NCI-H2227 treated with DMSO at 0.1 percent for 48 hours (cell line): ENCODE data around the gene SND1.

ENCODE experiments used
- DNase-seq: peaks from one replicate; lab custom pipeline; 2025; lab: John Stamatoyannopoulos, UW

Gene SND1

DNA sequence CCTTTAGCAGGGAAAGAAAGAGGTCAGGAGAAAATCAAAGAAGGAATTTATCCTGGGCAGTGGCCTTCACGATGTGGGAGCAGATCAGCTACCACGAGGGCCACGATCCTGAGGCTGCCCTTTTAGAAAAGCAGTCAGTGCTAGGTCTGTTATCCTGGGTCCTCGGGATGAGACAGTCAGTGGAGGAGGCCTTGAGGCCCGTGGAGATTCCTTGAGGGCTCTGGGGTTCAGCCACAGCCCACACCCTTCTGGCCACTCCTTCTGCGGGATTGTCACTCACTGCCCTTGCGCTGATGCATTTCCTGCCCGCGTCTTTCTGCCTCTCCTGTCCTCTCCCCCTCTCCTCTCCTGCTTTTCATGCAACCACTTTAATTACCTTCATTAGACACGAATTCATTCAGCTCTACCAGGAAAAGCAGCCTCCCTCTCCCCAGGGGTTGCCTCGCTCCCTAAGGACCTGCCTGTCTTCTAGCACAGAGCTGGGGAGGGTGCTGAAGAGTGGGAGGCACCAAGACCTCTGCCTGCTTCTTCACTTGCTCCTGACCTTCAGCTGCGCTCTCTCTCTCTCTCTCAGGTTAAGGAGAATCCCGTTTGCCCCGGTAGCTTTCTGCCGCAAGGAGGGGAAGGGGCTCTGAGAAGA lies 421.8 kb downstream of the SND1 start:
- DNase-seq, result no peak

DNA sequence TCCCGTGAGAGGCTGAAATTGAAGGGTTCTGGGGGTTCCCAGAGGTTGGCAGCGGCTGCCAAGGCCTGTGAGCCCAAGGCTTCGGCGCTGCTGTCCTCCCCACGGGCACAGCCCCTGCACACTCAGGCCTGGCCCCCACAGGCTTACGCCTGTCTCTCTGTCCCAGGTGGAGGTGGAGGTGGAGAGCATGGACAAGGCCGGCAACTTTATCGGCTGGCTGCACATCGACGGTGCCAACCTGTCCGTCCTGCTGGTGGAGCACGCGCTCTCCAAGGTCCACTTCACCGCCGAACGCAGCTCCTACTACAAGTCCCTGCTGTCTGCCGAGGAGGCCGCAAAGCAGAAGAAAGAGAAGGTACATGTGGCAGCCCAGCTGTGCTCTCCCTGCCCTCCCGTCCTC lies 422.3 kb downstream of the SND1 start:
- no peak for DNase-seq

DNA sequence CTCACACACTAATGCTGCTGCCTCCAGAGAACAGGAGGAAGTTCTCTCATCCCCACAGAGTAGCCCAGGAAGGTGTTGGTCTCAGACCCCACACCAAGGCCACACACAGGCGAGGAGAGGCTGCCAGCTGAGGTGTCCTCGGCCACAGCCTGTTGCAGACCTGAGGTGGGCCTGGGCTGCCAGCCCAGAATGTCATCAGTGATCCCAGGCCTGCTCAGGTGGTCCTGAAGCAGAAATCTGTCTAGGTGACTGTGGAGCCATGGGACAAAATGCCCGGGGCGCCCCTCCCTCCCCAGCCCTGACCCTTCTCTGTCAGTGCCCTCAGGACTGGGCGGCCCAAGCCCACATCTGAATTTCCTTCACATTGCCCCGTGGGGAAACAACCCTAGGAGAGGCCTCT lies 422.7 kb downstream of the SND1 start:
- DNase-seq, result no peak

DNA sequence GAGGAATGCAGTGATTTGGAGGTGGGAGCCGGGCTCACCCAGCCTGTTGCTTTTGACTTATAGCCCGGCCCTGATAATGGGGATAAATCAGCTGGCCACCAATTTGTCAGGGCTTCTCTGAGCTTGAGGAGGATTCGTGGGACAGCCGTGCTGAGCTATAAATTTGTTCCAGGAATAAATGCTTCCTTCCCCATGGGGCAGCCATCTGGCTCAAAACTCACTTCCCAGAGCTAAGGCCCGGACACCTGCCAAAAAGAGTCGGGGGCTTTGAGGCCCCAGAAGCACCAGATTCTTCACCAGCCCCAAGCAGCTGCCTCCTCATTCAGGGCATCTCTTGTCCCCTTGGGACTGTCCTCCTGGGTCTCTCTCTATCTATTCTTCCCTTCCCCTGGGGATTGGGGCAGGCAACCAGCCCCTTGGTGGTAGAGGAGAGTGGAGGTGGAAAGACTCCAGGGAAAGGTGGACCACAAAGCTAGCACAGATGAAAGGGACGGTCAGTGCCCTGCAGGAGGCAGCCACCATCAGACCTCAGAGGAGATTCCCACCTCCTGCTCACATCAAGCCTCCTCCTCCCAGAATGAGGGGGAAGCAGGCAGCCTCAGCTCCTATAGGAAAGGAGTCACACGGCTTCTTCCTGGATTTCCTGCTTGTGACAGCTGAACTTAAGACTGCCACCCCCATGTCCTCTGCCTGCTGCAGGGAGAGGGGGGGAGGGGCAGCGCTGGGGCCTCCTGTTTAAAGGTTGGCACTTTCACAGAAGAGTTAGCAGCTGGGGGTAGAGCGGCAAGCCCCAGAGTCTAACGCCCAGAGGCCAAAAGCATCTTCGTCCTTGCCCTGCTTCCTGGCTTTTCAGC lies 423.5 kb downstream of the SND1 start:
- DNase-seq, result peak; percentile 13

DNA sequence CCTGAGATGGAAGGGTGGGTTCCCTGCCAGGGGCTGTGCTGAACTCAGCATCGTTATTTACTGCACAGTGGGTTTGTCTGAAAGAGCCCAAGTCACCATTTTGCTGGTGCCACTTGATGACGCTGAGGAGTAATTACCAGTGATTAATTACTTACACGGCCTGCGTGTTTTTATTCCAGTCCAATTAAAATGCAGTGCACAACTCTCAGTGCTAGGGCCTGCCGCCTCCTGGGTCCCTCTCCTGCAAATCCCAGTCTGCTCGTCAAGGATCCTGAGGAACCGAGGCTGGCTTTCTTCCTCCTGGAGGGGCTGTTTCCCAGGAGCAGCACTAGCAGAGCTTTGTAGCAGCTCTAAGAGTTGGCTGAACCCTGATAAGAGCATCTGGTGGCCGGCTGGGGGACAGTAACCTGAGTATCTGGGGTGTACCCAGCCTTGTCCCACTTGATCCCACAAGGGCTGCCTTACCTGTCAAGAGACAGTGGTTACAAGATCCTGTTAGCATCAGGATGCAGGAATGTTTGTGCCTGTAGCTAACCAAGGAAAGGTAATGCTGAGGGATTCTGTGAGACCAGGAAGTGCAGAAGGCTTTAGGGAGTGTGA lies 424.3 kb downstream of the SND1 start:
- DNase-seq, result no peak

DNA sequence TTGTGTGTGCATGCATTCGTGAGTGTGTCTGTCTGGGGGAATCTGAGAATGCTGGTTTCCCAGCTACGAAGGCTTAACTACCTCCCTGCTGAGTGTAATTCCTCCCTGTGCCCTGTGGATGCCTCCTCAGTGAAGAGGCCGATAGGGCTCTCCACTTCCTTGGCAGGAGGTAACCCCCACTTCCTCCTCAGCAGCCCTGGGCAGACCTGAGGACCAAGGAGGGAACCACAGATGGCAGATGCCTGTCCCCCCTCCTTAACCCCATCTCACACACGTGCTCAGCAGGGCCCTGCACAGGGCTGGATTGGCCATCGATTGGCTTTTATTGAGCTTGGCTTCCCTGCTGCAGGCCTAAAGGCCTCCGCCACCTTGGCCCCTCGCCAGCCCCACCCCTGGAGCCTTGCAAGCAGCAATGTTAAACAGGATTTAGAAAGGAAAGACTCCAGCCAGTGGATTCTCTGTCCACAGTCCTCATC lies 424.8 kb downstream of the SND1 start:
- peak; percentile 47 for DNase-seq

DNA sequence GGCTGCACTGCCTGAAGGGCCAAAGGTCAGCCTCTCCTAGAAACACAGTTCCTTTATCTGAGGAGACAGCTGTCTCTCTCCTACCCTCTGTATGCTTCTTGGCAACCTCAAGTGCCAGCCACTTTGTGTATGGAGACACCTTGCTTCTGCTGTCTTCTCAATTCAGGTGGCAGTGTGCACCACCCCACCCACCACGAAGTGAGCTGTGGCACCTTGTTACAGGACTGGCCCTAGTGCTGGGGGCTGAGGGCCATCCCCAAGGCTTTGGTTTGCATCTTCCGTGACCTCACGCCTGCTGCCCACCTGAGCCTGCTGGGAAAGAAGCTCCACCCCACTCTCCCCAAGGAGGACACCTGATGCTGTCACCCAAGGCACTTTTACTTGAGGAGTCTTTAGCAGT lies 426.3 kb downstream of the SND1 start:
- DNase-seq, result no peak

DNA sequence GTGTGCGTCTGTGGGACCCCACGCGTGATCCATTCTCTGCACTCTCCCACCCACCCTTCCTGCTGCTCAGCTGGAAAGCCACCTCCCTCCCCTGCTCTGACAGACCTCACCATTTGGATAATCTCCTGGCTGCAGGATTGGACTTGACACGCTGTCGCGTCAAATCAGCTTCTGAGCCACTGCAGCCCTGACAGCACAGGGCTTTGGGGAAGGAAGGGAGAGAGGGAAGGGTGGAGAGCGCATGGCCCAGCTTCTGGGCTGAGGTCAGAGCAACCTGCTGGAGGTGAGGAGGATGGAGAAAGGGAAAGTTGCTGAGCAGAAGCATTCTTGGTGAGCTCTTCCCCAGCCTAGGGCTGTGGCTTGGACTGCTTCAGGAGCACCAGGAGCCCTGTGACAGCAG lies 428.2 kb downstream of the SND1 start:
- DNase-seq, result no peak

DNA sequence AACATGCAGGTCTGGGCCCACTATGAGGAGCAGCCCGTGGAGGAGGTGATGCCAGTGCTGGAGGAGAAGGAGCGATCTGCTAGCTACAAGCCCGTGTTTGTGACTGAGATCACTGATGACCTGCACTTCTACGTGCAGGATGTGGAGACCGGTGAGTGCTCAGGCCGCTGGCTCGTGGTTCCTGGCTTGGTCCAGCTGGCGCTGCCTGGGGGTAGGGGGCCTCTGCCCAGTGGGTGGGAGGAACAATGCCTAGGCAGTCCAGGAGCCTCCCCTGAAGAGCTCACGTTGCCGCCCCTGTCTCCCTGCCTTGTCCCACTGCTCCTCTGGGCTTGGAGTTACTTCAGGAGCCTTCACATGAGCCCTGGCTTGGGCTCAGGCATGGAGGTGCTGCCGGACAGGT lies 429.4 kb downstream of the SND1 start:
- DNase-seq, result no peak

DNA sequence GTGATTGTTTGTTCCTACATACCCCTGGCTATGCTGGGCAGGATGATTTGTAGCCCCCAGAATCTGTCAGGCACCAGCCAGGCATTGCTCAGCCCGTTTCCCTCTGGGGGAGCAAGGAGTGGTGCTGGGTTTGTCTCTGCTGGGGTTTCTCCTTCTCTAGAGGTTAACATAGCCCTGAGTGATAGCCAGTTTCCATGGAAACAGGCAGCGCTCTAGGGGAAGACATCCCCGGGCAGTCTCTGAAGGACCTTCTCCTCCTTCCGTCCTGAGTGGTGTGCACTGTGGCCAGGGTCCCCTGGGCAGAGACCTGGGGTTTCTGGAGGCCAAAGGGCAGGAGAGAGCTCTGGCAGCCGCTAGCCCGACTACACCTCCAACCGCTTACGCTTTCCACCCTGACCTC lies 429.8 kb downstream of the SND1 start:
- no peak for DNase-seq

DNA sequence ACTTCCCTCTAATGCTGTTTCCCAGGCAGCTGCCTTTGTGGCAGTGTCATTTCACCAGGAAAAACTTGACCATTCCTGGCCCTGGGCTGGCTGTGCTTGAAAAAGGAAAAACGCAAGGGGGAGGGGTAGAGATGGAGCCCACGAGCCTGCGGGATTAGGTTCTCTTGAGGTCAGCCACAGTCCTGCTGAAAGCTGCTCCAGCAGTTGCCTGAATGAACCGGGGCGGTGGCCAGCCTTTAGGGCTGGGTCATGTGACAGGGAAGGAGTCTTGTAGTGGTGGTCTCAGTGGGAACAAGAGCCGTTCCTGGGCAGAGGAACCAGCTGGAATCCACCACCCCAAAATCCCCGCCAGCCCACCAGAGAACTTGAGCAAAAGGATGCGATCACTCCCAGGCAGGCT lies 430.4 kb downstream of the SND1 start:
- no peak for DNase-seq

DNA sequence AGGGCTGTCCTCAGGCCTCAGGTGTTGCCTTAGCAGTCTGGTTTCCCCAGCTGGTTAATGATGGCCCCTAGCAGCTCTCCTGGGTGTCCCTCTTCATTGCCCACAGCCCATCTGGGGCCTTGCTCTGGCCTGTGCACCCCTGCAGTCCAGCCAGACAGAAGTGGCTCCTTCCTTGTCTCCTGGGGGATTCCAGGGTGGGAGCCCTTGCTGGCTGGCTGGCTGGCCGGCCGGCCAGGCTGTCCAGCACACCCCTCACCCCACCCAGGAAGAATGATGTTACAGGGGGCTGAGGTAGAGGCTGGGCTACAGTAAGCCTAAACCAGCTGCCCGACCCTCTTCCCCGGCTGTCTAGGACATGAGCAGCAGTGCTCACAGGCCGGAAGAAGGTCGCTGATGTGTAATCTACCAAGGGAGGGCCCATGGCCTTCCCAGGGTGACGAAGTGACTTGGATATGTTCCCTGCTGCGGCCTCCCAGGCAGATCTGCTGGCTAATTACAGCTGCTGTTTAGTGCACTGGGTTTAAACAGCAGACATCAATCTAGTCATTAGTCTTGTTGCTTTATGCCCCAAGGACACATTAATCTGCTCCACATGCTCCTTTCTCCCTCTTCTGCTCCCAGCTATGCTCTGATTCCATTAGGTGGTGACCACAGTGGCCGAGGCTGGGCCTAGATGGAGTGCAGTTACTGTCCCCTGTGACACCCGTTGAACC lies 433.1 kb downstream of the SND1 start:
- no peak for DNase-seq

DNA sequence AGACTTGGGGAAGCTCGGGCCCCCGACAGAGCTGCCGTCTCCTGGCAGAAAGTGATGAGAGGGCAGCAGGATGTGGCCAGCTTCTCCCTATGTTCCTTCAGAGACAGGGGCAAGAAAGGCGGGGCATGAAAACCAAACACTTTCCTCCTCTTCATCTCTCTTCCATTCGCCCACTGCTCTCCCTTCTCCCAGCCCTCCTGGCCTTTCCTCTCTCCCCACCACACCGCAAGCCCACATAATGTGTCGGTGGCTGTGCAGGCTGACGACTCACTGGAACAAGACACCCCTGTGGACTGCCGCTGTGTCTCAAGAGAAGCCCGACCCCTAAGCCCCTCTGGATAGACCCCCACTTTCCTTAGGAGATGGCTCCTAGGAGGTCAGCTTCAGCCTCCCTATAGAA lies 438.5 kb downstream of the SND1 start:
- DNase-seq, result no peak

DNA sequence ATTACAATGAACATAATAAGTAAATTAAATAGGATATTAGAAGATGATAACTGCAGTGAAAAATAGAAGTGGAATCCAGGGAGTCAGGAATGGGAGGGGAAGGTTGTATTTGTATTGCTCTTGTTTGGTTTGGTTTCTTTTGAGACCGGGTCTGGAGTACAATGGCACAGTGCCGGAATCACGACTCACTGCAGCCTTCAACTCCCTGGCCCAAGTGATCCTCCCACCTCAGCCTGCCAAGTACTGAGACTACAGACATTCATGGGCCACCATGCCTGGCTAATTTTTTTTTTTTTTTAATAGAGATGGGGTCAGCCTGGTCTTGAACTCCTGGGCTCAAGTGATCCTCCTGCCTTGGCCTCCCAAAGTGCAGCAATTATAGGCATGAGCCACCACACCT lies 439.1 kb downstream of the SND1 start:
- no peak for DNase-seq

DNA sequence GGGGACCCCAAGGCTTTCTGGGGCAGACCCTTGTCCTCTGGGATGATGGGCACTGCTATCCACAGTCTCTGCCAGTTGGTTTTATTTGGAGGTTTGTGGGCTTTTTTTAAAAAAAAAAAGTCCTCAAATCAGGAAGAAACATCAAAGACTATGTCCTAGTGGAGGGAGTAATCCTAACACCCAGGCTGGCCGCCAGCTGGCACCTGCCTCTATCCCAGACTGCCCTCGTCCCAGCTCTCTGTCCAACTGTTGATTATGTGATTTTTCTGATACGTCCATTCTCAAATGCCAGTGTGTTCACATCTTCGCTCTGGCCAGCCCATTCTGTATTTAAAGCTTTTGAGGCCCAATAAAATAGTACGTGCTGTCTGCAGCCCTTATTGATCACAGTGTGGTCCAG lies 440.2 kb downstream of the SND1 start:
- no peak for DNase-seq

DNA sequence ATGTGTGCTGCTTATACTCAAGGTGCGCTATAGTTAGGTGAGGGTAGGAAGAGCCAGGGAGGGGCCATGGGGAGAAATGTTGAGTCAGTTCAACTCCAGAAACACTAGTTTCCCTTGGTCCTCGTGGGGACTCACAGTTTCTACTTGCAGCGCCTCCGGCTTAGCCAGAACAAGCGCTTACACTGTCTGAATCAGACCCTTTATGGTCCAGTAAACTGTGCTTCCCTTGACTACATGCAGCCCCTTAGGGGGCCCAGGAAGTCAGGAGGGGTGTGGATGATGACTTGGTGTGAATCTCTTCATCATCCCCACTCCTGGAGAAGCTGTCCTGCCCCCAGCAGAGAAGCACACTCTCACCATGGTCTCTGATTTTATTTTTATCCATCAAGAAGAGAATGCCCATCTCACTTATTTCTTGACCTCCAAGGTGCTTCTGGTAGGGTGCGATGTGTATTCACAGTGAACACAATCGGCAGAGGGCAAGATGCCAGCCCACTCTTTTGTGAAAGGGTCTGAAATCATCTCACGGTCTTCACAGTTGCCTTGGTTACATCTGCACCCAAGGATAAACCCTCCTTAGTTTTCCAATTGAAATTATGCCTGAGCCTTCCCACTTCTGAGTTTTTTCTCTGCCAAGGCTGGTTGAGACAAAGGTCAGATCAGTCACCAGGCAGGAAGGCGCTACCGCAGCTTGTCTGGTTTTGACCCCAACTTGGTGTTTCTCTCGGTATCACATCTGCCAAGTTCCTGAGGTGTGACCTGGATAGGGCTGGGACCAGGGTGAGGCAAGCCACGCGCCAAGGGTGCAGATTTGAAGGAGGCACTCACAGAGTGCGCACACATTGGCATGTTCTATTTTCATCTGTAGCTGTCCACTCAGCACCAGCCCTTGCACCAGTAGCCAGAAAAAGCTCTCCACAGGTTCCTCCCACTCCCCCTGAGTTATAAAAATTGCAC lies 441.9 kb downstream of the SND1 start:
- peak; percentile 87 for DNase-seq

DNA sequence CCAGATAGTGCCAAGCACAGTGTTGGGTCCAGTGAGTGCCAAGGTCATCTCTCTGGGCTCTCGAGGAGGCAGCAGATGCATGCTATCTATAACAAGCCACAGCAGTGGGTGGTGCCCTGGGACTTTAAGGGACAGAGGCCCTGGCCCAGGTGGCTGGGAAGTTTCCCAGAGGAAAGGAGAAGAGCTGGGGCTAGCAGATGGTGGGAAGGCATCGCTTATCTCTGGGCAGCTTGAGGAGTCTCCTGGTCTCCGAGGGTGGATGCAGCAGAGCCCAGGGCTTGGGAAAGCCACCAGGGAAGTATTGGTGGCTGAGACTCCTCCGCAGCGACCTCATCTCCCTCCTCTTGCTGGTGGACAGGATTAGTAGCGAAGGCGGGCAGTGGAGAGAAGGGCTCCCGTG lies 442.7 kb downstream of the SND1 start:
- DNase-seq, result no peak

DNA sequence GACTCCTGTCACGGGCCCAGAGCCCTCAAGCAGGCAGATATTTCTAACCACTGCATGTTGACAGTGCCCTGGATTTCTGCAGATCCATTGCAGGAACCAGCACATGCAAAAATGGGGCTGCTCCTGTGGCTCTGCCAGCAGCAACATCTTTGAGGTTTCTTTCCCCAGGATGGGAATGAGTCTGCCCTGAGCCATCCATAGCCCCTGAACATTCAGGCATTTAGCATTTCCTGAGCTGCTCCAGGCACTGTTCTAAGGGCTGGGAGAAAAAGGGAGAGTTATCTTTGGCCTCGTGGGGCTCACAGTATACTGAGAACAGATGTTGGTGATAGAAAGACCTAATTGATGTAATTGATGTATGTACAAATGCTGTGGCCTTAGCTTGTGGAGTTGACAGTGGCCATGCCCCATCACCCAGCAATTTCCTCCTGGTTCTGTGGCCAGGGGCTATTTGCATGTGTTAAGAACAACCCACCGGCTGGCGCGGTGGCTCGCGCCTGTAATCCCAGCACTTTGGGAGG lies 445.3 kb downstream of the SND1 start:
- no peak for DNase-seq

DNA sequence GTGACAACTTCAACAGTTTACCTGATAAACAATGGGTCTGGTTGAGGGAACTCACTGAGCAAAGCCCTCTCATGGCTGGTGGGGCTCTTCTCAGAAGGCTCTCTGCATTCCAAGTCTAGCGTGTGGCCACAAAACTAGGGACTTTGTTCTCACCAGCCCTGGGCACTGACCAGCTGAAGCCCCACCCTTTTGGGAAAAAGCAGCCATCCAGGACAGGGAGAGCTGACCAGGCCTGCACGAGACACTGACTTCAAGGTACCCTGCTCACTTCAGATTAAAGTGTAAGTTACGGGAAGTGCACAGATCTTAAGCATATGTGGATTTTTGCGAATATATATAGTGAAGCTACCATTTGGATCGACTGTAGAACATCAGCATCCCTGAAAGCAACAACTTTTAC lies 446.6 kb downstream of the SND1 start:
- no peak for DNase-seq

DNA sequence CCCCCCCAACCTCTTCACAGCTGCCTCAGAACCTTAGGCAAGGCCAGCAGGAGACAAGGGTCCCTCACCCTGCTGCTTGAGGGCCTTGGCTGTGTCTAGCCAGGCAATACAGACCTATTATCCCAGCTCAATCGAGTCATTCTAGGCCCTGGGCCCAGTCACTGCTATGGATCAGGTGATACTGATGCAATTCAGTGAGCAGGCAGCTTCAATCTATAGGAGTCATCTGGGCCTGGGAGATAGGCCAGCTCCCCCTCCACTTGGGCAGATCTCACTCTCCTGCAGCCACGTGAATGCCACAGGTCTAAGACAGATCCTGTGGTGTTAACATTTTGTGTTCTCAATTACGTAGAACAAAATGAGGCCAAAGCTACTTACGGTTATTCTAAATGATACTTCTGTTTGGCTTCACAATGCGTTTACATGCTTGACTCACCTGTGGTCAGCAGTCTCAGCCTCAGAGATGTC lies 447.2 kb downstream of the SND1 start:
- no peak for DNase-seq
